HG03108 (cell line): ENCODE results near the gene NSMF.
A peak's percentile ranks its signal among the peaks of the same experiment; 100 is the strongest.

Experiments
- ATAC-seq: cut with Tn5 transposase; IDR thresholded peaks from one replicate; pipeline ENCODE4 v1.9.1; 2021; ENCODE audit warnings: moderate library complexity; ENCODE audit not compliant: unreplicated experiment

Gene NSMF

DNA sequence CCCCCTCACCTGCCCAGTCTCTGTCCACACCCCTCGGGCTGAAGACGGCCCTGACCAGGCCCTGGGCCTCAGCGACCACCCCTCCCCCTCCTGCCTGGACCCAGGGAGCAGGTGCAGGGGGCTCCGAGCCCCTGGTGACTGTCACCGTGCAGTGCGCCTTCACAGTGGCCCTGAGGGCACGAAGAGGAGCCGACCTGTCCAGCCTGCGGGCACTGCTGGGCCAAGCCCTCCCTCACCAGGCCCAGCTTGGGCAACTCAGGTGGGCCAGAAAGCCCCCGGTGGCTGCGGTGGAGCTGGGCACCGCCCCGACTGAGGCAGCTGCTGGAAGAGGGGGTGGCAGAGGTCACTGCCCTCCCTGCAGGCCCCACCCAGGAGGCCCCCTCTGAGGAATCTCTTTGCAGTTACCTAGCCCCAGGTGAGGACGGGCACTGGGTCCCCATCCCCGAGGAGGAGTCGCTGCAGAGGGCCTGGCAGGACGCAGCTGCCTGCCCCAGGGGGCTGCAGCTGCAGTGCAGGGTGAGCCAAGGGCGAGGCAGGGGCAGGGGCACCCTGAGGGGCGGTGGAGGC, 25.7 kb downstream of the NSMF start:
- no peak for ATAC-seq

DNA sequence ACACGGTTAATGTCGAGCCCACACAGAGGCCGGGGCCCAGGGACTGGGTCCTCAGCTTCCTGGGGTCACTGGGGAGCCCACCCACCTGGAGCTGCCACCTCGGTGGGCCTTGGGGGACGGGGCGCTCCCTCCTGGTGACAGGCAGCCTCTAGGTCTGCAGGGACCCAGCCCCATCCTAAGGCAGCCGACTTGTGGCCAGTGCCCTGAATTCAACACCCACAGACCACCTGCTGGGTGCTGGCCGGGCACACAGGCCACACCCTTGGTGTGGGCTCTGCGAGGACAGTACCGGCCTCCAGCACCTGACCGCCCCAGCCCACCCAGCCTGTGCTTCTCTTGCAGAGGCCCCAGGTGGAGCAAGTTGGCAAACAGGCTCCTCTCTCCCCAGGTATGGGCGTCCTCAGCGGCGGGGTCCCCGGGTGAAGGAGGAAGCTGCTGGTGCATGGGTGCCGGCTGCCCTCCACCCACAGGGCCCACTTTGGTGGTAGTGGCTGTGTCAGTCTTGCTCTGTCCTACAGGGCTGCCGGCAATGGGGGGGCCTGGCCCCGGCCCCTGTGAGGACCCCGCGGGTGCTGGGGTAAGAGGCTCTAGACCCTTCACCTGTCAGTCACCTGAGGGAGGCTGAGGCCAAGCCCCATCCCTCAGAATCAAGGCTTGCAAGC, 26.3 kb downstream of the NSMF start:
- no peak for ATAC-seq

DNA sequence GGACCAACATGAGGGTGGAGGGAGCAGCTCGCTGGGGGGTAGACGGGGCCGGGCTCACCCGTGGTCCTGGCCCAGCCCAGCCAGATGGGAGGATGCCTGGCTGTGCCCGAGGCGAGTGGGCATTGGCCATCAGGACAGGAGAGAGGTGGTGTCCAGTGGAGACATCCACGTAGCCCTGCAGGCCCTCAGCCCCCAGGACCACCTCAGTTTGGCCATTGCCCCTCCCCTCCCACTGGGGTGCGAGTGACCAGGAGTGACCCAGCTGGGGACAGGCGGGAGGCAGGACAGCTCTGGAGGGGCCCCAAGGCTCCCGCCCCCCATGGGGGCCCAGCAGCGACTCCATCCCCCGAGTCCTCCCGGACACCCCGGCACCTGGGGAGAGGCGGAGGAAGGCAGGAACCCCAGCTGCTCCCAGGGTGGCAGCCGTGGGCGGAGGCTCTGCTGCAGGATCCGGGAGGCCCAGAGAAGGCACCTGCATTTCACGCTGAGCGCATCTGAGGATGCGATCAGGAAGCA, 27.7 kb downstream of the NSMF start:
- ATAC-seq = no peak

DNA sequence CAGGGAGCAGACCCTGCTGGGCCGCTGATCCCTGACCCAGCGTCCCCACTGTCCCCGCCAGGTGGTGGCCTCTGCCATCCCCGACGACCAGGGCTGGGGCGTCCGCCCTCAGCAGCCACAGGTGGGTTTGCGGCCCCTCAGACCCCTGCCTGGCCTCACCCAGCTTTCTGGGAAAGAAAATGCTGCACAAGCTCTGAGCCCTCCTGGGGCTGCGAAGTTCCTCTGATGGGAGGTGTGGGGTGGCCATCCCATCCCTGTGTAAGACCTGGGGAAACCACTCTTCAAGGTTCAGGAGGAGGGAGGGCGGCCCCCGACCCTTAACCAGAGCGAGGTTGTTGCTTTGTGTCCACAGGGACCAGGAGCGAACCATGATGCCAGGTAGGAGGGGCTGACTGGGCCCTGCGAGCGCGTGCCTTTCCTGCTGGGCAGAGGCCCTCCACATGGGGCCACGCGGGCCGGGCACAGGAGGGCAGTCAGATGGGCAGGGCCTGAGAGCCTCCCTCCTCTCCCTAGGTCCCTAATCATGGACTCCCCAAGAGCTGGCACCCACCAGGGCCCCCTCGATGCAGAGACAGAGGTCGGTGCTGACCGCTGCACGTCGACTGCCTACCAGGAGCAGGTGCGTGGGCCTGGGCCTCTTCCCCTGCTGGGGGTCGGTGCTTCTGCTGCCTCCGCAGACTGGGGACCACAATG, 28.3 kb downstream of the NSMF start:
- no peak for ATAC-seq

DNA sequence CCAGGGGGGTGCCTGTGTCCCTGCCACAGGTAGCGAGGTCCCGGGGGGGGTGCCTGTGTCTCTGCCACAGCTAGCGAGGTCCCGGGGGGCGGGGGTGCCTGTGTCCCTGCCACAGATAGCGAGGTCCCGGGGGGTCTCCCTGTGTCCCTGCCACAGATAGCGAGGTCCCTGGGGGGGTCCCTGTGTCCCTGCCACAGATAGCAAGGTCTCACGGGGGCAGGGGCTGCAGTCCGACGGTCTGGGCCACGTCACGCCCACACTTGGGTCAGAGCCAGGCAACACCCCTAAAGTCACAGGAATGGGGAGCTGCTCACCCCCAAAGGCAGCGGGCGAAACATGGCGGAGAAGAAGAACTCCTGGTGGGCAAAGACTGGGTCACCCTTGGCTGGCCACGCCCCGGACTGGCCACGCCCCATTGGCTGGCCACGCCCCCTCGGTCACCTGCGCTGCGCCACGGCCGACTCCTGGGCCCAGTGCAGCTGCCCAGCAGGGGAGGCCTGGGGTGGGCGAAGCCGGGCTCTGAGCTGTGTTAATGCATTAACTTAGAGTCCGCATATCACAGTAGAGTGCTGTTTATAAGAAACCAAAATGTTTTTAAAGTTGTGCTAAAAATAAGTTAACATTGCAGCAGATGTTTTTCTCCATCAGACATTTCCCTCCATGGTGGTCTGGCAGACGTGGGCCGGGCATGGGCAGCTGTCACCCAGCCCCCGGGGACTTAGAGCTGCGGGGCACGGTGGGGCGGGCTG, 29.0 kb downstream of the NSMF start:
- no peak for ATAC-seq

DNA sequence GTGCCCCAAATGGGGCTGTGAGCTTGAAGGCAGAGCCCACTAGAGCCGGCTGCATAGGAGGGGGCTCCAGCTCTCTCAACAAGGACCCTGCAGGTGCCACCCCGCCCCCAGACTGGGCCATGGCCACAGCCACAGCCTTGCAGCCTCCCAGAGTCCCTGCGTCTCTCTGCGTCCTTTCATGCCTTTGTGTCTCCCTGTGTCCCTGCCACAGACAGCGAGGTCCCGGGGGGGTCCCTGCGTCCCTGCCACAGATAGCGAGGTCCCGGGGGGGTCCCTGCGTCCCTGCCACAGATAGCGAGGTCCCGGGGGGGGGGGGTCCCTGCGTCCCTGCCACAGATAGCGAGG, 29.6 kb downstream of the NSMF start:
- no peak for ATAC-seq

DNA sequence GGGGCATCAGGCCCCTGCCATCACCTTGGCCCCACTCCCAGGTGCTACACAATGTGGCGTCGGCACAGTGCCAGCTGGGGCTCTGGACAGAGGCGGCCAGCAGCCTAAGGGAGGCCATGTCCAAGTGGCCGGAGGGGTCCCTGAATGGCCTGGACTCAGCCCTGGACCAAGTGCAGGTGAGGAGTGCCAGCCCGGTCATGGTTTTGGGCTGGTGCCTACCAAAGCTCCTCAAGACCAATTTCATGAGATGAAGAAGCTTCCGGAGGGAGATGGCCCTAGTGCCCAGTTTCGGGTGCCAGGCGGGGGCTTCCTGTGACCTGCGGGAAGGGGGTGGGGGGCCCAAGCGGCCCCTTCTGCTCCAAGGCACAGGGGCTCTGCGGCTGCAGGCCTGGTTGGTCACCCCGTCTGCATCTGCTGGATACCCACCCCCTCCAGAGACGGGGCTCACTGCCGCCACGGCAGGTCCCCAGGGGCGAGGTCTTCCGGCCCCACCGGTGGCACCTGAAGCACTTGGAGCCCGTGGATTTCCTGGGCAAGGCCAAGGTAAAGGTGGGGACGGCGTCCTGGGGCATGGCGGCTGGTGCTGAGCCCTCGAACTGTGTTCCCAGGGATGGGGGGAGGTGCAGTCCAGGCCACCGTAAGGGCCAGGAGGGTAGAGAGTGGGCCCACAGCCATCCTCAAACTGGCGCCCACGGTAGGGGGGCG, 30.1 kb downstream of the NSMF start:
- ATAC-seq = no peak

DNA sequence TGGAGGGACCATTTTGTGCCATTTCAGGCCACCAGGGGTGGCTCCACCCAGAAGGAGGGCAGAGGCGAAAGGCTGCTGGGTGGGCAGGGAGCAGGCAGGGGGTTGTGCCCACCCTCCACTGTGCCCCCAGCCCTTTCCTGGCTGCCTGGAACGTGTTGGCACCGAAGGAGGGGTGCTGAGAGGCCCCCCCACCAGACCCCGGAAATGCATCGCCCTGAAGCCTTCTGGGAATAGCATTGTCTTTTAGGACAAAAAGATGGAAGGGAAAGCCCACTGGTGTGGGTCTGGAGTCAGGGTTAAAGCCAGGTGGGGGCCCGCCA, 30.9 kb downstream of the NSMF start:
- no peak for ATAC-seq

DNA sequence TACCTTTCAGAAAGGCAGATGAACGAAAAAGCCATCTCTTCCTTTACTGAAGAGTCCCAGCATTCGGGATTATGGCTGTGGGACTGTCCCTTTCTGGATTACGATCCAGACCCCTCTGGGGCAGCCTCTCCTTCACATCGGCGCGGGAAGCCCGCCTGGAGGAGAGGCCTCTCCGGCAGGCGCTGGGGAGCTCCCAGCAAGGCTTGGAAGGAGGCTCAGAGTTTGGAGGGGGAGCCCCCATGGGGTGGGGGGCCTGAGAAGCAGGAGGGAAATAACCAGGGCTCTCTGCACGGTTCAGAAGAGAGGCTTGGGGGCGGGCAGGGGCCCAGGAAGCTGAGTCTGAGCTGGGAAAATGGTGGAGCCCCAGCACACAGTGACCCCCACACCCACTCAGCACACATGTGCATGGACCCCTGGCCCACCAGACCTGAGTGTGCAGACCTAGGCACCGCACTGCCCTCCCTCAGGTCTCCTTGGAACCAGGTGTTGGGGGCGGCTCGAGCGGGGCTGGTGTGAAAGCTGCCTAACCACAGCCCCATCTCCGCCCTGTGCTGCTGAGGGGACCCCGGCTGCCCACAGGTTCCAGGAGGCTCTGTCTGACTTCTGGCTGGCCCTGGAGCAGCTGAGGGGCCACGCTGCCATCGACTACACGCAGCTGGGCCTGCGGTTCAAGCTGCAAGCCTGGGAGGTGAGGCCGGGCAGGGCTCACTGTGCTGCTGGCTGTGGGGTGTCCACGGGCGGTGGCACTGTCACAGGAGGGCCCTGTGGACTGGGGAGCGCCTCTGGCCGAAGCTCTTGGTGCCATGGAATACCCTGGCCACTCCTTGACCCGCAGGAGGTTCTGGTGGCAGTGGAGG, 31.5 kb downstream of the NSMF start:
- no peak for ATAC-seq

DNA sequence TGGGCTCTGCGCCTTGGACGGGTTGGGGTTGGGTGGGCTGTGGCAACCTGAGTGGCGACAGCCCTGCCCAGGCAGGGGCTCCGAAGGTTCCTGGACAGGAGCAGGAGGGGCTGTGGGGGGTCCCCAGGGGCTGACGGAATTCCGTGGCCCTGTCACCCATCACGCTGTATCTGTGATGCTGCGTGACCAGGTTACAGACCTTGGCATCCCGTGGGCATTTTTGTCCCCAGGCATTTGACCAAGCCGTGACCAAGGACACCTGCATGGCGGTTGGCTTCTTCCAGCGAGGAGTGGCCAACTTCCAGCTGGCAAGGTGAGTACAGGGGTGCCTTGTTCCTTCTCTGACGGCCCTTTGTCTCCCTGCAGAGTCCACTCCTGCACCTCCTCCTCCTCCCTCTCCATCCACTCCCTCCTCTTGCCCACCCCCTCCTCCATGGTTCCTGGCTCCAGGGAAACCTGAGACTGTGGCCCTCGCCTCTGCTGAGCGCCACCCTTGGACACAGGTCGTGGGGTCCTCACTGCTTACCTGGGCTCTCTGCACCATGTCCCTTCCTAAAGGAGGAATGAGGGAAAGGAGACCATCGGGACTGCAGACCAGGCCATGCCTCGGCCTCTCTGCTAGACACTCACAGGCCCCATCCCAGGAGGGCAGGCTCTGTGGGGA, 33.0 kb downstream of the NSMF start:
- no peak for ATAC-seq

DNA sequence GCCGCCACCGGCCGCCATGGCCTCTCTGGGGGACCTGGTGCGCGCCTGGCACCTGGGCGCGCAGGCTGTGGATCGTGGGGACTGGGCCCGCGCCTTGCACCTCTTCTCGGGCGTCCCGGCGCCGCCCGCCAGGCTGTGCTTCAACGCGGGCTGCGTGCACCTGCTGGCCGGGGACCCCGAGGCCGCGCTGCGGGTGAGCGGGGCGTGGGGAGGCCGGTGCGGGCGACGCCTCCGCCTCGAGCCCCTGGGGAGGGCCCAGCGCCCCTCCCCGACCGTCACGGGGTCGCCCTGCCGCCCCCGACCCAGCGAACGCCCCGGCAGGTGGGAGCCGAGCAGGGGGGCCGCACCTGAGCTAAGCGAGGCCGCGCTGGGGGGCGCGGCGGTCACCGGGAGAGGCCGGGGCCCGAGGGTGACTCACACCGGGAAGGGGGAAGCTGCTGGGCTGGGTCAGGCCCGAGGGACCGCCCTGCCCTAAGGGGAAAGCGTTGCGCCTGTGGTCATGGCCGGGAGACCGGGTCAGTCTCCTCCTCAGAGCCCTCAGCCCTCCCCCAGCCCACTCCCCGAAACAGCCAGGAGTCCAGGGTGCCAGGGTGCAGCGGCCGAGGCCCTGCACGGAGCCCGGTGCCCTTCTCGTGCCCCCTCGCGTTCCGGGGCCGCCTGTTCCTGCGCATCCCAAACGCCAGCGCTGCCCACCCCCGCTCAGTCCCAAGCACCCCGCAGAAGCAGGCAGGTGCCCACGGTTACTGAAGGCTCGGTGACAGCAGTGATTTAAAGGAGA, 35.4 kb downstream of the NSMF start:
- peak; percentile 9 for ATAC-seq

DNA sequence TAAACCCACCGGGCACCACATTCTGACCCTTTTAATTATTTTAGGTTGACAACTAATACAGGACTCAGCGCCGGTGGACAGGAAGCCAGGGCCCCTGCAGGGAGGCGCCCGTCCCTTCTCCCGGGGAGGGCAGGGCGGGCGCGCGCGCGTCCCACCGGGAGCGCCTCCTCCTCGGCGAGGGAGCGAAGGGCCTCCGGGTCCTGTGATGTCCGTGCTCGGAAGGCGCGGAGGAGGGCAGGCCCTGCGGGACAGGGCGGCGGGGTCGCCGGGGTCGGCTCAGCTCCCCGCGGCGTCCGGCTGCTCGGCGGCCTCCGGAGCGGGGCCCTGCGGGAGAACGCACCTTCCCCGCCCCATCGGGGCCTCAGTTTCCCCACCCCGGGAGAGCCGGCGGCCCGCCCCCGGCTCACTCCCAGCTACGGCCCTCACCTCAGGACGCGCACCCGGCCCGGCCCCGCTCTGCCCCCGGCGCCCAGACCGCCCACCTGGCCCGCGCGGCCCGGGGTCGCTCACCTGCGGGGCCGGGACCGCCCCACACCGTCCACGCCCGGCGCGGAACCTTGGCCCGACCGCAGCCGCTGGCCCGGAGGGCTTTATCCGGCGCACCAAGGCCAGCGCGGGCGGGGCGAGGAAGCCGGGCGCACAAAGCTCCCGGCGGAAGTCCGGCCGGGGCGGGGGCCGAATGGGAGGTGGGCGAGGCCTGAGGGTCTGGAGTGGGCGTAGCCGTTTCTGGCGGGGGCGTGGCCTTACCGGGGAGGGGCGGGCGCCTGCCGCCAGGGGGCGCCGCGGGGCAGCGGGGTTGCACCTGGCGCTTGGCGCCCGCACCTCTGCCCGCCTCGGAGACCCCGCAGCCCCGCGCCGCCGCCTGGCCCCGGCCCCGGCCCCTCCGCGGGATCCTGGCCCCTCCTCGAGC, 36.3 kb downstream of the NSMF start, which contains the start of the genes EXD3 and NOXA1:
TSS of gene EXD3 (minus strand) at position 559 of the 910 bp plus-strand sequence. CDS start 27,805 bp downstream, outside the sequence.
TSS of gene NOXA1 (plus strand) at position 790 of the 910 bp plus-strand sequence. CDS start 137 bp downstream, outside the sequence.
- peak; percentile 77 for ATAC-seq

DNA sequence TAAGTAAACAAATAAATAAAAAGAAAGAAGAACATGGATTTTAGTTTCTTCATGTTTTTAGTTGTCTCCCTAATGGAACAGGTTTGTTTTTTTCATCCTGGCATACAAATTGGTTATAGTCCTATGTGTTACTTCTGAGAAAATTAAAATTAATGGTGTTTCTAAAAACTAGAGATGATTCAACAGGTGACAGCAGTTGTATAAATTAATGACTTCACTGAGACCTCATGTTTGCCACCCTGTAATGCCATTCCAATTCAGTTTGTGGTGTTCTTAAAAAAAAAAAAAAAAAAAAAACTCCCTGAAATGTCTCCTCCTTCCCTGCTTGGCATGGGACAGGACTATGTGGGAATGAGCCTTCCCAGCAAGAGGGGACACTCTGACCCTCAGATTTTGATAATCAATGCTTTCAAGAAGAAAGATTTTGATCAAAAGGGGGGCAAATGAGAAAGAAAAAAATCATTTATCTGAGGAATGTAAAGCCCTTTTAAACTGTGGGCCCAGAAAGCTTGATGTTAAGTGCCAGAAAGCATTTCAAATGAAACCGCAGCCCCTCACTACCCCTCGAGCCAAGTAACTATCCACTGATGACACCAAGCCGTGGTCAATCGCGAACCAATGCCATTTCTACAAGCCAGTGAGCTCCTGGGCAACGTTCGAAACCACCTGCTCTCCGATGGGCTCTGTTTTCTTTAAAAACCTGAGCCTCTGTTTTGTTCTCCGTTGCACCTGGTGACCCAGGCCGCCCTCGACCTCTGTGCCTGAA, 37.1 kb downstream of the NSMF start:
- no peak for ATAC-seq

DNA sequence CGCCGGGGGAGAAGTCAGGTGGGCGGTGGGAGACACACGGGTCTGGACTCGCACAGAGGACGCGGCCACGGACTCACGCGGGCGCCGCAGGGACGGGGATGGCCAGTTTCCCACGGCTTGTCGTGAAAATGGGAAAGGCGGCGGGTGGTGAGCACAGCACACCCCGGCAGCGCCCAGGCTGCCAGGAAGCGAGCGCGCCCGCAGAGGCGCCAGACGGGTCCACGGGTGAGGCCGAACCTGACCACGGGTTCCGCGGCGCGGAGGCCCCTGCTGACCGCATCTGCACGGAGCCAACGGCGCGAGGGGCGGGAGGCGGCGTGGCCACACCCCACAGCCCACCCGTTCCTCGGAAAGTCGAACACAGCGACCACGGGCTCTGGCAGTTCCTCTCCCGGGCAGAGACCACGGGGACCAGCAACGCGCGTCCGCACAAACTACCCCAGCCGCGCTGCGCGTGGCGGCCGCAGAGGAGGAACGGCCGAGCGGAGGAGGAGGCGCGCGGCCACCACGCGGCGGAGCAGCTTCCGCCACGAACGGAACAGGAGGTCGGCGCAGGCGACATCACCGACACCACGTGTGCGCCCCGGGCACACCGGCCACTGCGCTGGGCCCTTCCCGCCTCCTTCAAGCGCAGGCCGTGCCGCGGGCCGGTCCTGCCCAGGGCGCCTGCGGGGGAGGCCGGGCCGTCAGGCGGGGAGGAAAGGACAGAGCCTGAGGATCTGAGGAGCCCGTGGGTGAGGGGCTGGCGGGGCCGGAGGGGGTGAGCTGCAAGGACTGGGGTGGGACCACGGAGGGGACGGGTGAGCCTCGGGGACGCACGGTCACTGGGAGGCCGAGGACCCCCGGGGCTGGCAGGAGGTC, 41.7 kb downstream of the NSMF start:
- ATAC-seq = no peak

DNA sequence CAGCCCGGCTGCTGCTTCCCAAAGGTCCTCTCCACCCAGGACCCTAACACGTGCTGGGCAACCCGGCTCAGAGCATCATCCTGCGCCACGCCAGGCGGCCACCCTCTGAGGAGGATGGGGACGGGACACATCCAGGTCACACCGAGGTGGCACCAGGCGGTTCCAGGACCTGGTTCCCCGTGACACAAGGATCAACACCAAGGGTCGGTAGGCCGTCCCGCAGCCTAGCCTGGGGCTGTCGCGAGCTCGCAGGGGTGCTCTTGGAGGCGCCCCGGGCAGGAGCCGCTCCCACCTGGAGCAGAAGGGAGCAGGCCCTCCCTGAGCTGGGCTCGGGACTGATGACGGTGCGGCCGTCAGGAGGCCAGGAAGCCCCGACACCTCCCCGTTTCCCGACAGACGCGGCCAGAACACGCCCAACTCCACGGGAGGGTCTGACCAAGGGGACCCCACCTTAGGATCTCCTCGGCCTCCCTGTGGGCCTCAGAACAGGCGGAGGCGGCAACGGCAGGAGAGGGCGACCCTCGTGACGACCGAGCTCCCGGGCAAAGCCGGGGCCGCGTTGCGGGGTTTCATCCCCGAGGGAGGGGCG, 42.5 kb downstream of the NSMF start:
- ATAC-seq = no peak
